T47D (cell line): ENCODE results near the gene SLC5A6.

Experiments
- DNase-seq, 2 experiments: peaks; one replicate each; pipeline versions ENCODE4 v3.0.0 to v3.0.0-alpha.2; 2011 to 2012; ENCODE audit warnings: low read depth in 1 of 2, low spot score in 1 of 2
- JUND ChIP-seq: IDR thresholded peaks from 2 replicates; pipeline ENCODE4 v1.6.1; 2012; ENCODE audit warnings: low read depth
- in situ Hi-C: cut with HindIII; loops from 2 replicates; pipeline ENCODE4 v1.10.0; 2016; ENCODE audit warnings: low sequenced_read_pairs, low pct_unique_long_range_greater_than_20kb

SLC5A6 gene

GRCh38 chr2:27171351-27171848 lies 40.7 kb downstream of the SLC5A6 start:
- TF ChIP-seq JUND: no peak
- peak in 1 of 2 experiments; percentile 27 for DNase-seq
- in situ Hi-C loops: no loop called here

GRCh38 chr2:27170581-27171337 lies 41.3 kb downstream of the SLC5A6 start:
- DNase-seq: no peak
- TF ChIP-seq JUND: no peak
- in situ Hi-C loops: no loop called here

- no peak for DNase-seq
- no peak for TF ChIP-seq JUND
- in situ Hi-C loops: no loop called here
These were observed 46.9 kb downstream of the SLC5A6 start for GRCh38 chr2:27164960-27165763.

GRCh38 chr2:27162151-27163121 lies 49.6 kb downstream of the SLC5A6 start:
- in situ Hi-C loops: no loop called here
- peak in 1 of 2 experiments; percentile 12 for DNase-seq
- no peak for TF ChIP-seq JUND

GRCh38 chr2:27160191-27160590 lies 51.9 kb downstream of the SLC5A6 start:
- TF ChIP-seq JUND: no peak
- in situ Hi-C loops: no loop called here
- DNase-seq: no peak

- no peak for TF ChIP-seq JUND
- in situ Hi-C loops: no loop called here
- no peak for DNase-seq
These were observed 52.8 kb downstream of the SLC5A6 start for GRCh38 chr2:27159271-27159670.

GRCh38 chr2:27158468-27158867 lies 53.6 kb downstream of the SLC5A6 start:
- no peak for TF ChIP-seq JUND
- in situ Hi-C loops: no loop called here

GRCh38 chr2:27155069-27155520 lies 57.0 kb downstream of the SLC5A6 start:
- DNase-seq: no peak
- TF ChIP-seq JUND: no peak
- in situ Hi-C loops: no loop called here

More at GRCh38 chr2:27158468-27158867, 53.6 kb downstream of the SLC5A6 start:
- DNase-seq: no peak

GRCh38 chr2:27154488-27154887 lies 57.6 kb downstream of the SLC5A6 start:
- in situ Hi-C loops: no loop called here
- DNase-seq: no peak
- TF ChIP-seq JUND: no peak

GRCh38 chr2:27152796-27153464 lies 59.1 kb downstream of the SLC5A6 start:
- no peak for TF ChIP-seq JUND
- in situ Hi-C loops: no loop called here
- DNase-seq: peak in 1 of 2 experiments; percentile 38

GRCh38 chr2:27152102-27152795 lies 59.8 kb downstream of the SLC5A6 start:
- DNase-seq: peak; percentile 38
- in situ Hi-C loops: no loop called here

More at GRCh38 chr2:27152102-27152795, 59.8 kb downstream of the SLC5A6 start:
- TF ChIP-seq JUND: no peak
